ENCODE data around the gene HELZ2. TPM values are rescaled to one million over a fixed set of nuclear protein-coding genes. Genes with fewer than 3 reads are reported as not detected.

Gene HELZ2
- total and polyA plus RNA-seq, 2 experiments from 2014 or later, result 5.2 to 48.9 TPM

DNA sequence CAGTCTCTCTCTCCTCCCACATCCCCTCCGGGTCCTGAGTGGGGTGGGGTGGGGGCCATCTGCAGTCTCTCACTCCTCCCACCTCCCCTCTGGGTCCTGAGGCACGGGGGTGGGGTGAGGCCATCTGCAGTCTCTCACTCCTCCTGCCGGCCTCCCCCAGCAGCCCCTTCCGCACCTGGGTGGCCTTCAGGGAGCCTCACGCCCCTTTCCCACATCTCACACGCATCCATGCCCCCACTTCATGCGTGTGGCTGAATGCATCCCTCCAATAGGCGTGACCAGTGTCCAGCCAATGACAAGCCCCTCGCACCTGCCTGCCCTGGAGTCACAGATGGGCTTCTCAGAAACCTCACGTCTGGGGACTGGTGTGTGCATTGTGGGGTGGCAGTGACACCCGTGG, 25.5 kb downstream of the HELZ2 start:
- TF ChIP-seq EZH2 (IDR thresholded peaks at IDR 0.05; ENCODE audit: low read depth, unreplicated experiment) (no peak), CREB1 (CRISPR knock-in tag; IDR thresholded peaks at IDR 0.05; ENCODE audit: low read depth) (no peak)
- no peaks in the 10 kb centered on the region for H3K36me3 ChIP-seq (ENCODE audit: insufficient read depth)
- no peaks in the 10 kb centered on the region; the same call in 2 of the 3 replicates for H3K9me3 Mint-ChIP-seq
- peaks cover 25% of the 10 kb centered on the region for H3K4me1 Mint-ChIP-seq
- no peak for DNase-seq (ENCODE audit: low spot score)
- peaks cover 7% of the 10 kb centered on the region; the same call in 1 of the 2 replicates for H3F3A ChIP-seq (replicated peaks; ENCODE audit: low read depth)
- no peaks in the 10 kb centered on the region for H3K27me3 ChIP-seq (ENCODE audit: insufficient read depth)
- H3K9me2 ChIP-seq (ENCODE audit: insufficient read depth), result no peaks in the 10 kb centered on the region
- H3K4me3 Mint-ChIP-seq, result no peak overlapping the region
- H3K27me3 Mint-ChIP-seq (ENCODE audit: insufficient read depth, low read depth, poor library complexity), result peaks cover 14% of the 10 kb centered on the region
- H3K36me3 Mint-ChIP-seq (ENCODE audit: low read depth), result peaks cover 4% of the 10 kb centered on the region; the same call in 1 of the 3 replicates
- H4K20me1 ChIP-seq (replicated peaks; ENCODE audit: insufficient read depth), result no peaks in the 10 kb centered on the region
- no peak overlapping the region for H3K27ac ChIP-seq (ENCODE audit: low read depth)
- no peaks in the 10 kb centered on the region for H3K79me2 ChIP-seq (replicated peaks; ENCODE audit: insufficient read depth)
- H3K27ac Mint-ChIP-seq, result no peak overlapping the region
- H3K4me3 ChIP-seq, result no peak overlapping the region
- ATAC-seq, result no peak
- H3K4me1 ChIP-seq (ENCODE audit: insufficient read depth), result peaks cover 12% of the 10 kb centered on the region; the same call in 1 of the 2 replicates
- no peak overlapping the region for H2AFZ ChIP-seq
- H3K4me2 ChIP-seq, result 0 out of 2 replicates have a peak overlapping the region, but pooled peaks have one; percentile 32

GRCh38 chr20:63547725-63548480, 26.1 kb downstream of the HELZ2 start, which contains the start of gene SRMS:
Gene SRMS (minus strand): TSS chr20:63547749. CDS start chr20:63547463, 286 bp downstream.
- no peaks in the 10 kb centered on the region; the same call in 2 of the 3 replicates for H3K9me3 Mint-ChIP-seq
- peaks cover 4% of the 10 kb centered on the region; the same call in 1 of the 3 replicates for H3K36me3 Mint-ChIP-seq (ENCODE audit: low read depth)
- Histone ChIP-seq H3K4me2 (0 out of 2 replicates have a peak within 1 kb of the TSS, but pooled peaks have one; percentile 32), H3K27ac (ENCODE audit: low read depth) (no peak within 1 kb of the TSS), H3K9me2 (ENCODE audit: insufficient read depth) (no peaks in the 10 kb centered on the region), H4K20me1 (replicated peaks; ENCODE audit: insufficient read depth) (no peaks in the 10 kb centered on the region), H2AFZ (peak within 1 kb of the TSS; percentile 74; the same call in 1 of the 2 replicates), H3K36me3 (ENCODE audit: insufficient read depth) (no peaks in the 10 kb centered on the region), H3K4me1 (ENCODE audit: insufficient read depth) (peaks cover 10% of the 10 kb centered on the region; the same call in 1 of the 2 replicates), H3K79me2 (replicated peaks; ENCODE audit: insufficient read depth) (no peaks in the 10 kb centered on the region), H3K4me3 (no peak within 1 kb of the TSS), H3F3A (replicated peaks; ENCODE audit: low read depth) (peaks cover 7% of the 10 kb centered on the region; the same call in 1 of the 2 replicates), H3K27me3 (ENCODE audit: insufficient read depth) (no peaks in the 10 kb centered on the region)
- peaks cover 14% of the 10 kb centered on the region for H3K27me3 Mint-ChIP-seq (ENCODE audit: insufficient read depth, low read depth, poor library complexity)
- peak in 1 of 2 experiments; percentile 30; a peak in 1 of 4 replicates for TF ChIP-seq CTCF (conservative IDR thresholded peaks at IDR 0.05; ENCODE audit: low read depth in 2 of 2)
- TF ChIP-seq ZNF114 (CRISPR knock-in tag; IDR thresholded peaks at IDR 0.05), result no peak
- H3K27ac Mint-ChIP-seq, result no peak within 1 kb of the TSS
- DNase-seq (ENCODE audit: low spot score) (peak; percentile 70), ATAC-seq (peak; percentile 71)
- peaks cover 25% of the 10 kb centered on the region for H3K4me1 Mint-ChIP-seq
- H3K4me3 Mint-ChIP-seq, result no peak within 1 kb of the TSS
